Ramos (cell line): ENCODE data around the gene JADE2.

Source experiments
- in situ Hi-C: fragments of 300-500 bp; cut with MboI; formaldehyde crosslinking; loops from one replicate; pipeline ENCODE4 v1.14.3; 2022; ENCODE audit warnings: low sequenced_read_pairs; ENCODE audit not compliant: unreplicated experiment

The JADE2 gene

DNA sequence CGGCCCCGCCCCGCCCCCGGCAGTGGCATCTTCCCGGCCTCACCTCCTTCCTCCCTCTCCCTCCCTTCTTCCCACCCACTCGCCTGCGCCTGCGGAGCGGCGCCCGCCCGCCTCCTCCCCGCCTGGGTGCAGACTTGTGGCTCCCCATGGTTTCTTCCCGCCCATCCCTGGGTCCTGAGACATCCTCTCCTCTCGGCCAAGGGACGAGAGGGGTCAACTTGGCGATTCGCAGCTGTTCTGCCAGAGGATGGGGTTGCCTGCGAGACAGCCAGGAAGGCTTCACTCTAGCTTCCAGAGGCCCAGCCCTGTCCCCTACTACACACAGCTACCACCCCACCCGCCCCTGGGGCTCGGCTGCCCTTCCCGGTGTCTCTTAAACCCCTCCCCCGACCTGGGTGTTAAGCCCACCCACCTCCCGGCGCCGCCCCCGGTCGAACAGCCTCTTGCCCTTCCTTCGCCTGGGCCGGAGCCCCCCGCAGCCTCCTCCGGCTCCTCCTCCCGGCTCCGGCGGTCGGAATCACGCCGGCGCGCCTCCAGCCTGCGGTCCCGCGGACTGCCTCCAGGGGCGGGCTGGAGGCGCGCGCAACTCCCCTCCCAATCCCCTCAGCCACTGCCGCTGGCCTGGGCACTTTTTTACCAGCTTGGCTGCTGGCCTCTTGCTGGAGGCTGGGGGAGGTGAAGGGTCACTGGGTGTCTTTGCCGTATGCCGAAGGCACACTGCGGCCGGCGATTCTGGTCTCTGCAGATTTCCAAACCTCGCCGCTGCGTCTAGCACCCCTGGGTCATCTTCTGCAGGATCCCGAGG lies 1.9 kb downstream of the JADE2 start:
- in situ Hi-C loops: no loop called here

DNA sequence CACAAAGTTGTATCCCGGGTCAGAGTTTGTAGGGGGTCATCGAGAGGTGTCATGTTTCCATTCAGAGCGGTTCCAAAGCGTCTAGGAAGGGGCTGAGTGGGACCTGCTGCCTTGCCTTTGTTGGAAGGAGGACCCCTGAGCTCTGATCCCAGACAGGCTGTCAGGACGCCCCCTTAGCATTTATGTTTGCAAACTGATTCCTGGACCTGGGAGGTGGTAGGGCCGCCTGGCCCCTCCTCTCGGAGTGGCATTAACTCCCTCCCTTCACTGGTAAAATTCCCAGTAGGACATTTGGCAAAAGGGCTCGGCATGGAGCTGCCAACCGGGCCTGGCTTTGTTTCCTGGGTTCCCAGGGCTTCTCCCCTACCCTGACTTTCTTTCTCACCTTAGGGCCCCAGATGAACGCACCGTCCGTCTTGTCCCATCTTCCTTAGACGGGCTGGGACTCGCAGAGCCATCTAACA lies 2.5 kb downstream of the JADE2 start:
- in situ Hi-C loops: no loop called here

DNA sequence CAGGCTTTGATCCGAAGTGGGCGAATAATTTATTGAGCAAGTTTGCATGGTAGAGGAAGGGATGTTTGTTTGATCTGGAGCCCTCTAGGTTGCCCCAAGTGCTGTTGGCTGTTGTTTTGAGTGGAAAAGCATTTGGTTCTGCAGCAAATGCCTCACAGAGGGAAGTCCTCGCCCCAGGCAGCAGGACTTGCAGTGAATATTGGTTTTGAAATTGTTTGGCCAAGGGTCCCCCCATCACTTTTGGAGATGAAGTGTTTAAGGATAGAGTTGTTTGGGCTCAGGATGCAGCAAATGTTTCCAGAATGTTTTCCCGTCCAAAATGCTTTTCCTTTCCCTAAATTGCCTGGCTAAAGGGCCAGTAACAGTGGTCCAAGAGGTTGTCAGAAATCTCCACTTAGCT lies 3.1 kb downstream of the JADE2 start:
- in situ Hi-C loops: no loop called here

- in situ Hi-C loops: no loop called here
Observed at GRCh38 chr5:134529460-134529859, 4.0 kb downstream of the JADE2 start.

DNA sequence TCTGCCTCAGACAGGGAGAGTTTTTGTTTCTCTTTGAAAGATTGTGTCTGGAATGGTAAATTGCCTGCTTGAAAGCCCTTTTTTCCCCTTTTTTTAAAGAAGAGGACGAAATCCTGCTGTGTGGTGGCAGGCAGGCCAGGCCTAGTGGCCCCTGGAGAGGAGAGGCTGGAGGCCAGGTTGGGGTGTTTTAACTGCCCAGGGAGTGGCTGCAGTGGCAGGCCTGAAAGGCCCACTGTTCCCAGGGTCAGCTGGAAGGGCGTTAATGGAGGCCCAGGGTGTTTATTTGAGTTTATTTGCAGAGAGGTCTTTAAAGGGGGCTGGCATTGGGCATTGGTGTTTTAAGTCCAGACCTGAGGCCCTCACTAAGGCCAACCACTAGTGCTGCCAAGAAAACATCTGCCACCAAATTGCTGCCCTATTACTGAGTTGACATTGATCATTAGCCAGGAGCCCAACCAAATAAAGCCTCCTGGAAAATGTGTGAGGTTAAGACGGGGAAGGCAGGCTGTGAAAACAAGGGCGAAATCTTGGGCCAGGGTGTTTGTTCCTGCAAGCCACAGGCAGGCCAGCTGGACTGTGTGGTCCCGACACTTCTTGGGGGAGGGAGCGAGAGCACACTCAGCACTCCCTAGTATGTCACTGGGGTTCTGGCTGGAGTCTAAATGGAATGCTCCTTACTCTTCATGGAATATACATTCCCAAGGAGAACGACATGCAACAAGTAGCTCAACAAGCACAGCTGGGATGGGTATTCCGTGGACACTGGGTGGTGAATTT lies 5.0 kb downstream of the JADE2 start:
- in situ Hi-C loops: no loop called here

DNA sequence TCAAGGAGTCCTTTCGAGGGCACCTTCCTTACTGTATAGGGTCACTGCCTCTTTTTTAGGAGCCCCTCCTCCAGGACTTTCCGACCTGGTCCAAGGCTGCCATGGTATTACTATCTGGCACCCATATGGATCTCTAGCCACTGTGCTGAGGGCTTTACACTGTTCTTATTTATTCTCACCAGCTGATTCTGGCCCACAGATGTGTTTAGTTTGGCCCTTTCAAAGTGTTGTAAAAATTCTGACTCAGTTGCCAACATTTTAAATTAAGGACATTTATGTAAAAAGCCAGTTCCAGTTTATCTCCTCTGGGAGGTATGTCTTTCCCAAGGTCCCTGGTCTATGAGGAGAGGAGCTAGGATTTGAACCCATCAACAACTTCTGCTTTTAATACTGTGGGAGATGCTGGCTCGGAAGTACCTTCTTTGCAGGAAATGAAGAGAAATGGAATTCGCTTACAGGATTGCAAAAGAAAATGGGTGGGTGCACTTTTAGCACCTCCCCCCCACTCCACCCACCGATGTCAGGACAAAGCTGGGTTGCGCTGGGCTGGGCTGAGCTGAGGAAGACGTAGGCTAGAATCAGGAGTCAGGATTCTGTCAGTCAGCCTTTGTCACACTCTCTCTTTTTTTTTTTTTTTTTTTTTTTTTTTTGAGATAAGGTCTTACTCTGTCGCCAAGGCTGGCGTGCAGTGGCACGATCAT lies 7.8 kb downstream of the JADE2 start:
- in situ Hi-C loops: no loop called here

- in situ Hi-C loops: no loop called here
Observed at GRCh38 chr5:134534058-134534725, 8.7 kb downstream of the JADE2 start.

DNA sequence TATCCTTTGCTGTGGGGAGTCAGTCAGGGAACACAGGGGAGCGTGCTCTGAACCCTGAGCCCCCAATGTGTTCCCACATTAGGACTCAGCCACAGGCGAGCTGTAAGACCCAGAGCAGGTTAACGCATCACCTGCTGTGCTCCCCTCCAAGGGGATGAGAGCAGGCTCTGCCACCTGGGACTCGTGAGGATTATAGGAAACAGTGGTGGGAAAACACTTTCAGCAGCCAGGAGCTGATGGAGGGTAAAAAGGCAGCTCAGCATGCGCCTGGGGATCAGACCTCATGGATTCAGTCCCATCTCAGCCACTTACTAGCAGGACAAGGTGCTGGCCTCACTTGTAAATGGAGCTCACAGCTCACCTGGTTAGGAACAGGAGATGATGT lies 9.2 kb downstream of the JADE2 start:
- in situ Hi-C loops: no loop called here

GRCh38 chr5:134536876-134537275 lies 11.4 kb downstream of the JADE2 start:
- in situ Hi-C loops: no loop called here

DNA sequence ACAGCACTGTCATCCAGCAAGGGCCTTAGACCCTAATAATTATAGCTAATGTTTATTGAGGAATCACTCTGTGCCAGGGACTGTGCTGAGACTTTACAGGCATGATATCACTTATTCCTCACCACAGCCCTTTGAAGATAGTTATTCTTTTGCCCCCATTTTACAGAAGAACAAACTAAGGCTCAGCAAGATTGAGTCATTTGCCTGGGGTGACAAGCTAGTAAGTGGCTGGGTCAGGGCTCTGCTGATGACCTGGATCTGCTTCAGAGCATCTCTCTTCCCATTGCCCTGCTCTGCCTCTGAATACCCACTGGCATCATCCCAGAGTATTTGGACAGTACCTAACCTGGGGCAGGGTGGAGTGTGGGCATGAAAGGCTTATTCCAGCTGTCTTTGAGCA lies 11.8 kb downstream of the JADE2 start:
- in situ Hi-C loops: no loop called here

DNA sequence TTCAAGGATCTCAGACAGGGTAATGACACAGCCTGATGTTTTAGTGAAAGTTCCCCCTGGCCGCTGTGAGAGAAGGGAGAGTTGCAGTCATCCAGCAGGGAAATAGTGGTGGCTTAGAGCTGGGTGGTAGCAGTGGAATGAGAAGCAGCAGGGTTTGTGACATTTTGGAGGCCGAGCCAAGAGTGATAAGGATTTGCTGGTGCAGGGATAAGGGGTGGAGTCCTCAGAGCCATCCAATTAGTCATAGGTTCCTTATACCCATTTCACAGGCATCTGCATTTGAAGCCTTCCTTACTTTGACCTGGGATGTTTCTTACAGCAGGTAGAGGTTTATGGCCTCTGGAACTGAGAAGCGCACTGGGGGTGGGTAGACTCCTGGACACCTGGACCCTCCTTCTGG lies 12.8 kb downstream of the JADE2 start:
- in situ Hi-C loops: no loop called here

GRCh38 chr5:134539732-134540131 lies 14.3 kb downstream of the JADE2 start:
- in situ Hi-C loops: no loop called here

DNA sequence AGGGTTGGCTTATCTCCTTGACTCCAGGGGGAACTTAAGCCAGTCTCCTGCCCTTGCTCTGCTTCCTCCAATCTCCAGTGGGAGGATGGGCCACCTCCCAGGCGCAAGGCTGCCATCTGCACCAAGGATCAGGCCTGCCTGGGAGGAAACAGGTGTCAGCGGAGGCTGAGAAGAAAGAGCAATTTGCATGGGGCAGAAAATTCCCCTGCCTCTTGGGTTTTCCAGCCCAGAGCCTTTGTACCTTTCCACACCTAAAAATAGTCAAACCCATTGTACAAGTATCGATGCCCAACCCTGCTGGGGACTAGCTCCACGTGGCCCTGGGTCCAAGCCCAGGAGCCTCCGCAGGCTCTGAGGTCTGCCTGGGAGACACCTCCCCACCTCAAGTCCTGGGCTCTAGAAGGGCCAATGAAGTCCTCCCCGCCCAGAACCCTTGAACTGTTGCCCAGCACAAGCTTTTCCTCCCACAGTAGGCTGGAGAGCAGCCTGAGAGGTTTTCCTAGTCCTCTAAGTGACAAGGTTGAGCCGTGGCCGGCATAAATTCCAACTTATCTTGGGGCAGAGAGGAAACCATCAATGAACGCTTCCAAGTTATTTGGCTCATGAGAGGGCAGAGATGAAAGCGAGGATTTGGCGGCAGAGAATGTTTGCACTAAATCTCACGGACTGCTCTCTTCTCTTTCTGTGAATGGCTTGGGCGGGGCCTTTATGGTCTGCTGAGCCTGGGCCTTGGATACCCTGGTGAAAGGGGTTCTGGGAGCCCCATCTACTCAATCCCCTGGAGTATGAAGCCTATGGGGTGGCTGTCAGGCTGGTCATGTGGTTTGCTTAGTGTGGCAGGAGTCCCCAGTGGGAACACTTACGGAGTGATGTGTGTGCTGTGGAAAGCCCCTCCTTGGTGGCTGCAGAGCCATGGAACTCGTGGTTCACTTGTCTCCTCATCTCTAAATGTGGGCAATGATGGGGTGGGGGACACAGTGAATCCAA lies 15.6 kb downstream of the JADE2 start:
- in situ Hi-C loops: no loop called here

DNA sequence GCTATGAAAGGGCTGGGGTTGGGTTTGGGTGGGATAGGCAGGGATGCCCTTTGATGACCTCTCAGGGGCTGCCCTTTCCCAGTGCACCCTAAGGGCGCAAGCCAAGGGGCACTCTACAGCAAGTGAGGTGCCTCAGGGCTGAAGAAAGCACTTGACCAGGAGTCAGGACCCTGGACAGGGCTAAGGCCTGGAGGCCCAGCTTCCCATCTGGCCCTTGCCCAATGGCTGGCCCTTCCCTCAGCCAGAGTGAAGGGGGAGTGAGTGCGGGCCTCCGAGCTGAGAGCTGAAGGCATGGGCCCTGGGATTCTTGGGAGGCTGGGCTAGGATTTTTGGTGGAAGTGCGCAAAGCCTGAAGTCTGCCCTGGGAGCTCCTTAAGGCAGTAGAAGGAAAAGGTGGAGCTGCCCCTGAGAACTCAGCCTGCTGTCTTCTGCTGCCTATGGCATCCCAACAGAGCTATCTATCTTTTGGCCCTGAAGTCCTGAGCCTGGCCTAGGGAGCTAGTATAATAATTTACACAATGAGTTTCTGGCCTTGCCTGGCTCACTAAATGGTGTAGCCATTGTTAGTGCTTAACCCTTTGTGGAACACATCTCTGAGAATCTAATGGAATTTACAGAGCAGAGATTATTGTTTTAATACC lies 16.4 kb downstream of the JADE2 start:
- in situ Hi-C loops: no loop called here

DNA sequence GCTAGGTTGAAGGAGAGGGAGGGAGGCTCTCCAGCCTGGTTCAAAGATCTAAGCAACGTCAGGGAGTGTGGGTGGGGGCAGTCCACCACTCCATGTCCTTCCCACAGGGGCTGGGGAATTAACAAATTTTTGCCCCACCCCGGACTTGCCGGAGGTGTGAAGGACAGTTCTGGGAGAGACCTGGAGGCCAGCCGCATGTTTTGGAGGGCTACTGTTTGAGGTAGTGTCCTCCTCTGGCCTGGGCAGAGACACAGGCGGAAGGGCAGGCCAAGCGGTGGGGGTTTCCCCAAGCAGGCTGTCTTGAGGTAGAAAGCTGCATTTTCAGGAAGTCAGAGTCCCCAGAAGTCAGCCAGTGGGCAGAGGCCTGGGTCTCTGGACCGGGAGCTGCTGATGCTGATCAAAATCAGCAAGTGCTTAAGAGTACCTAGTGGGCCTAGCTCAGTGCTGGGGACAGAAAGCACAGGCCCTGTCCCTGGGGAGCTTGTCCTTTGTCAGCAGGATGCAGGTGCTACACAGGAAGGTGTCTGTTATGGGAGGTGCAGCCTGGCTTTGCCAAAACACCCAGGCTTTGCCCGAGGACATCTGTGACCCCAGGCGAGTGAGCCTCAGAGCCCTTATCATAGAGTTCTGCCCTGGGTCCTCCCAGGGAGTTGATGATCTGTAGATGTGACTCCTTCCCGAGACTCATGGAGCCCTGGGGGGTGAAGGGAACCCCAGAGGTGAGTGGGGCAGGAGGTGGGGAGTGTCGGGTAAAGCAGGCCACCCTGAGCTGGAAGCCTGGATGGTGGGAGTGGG lies 18.5 kb downstream of the JADE2 start:
- in situ Hi-C loops: no loop called here

DNA sequence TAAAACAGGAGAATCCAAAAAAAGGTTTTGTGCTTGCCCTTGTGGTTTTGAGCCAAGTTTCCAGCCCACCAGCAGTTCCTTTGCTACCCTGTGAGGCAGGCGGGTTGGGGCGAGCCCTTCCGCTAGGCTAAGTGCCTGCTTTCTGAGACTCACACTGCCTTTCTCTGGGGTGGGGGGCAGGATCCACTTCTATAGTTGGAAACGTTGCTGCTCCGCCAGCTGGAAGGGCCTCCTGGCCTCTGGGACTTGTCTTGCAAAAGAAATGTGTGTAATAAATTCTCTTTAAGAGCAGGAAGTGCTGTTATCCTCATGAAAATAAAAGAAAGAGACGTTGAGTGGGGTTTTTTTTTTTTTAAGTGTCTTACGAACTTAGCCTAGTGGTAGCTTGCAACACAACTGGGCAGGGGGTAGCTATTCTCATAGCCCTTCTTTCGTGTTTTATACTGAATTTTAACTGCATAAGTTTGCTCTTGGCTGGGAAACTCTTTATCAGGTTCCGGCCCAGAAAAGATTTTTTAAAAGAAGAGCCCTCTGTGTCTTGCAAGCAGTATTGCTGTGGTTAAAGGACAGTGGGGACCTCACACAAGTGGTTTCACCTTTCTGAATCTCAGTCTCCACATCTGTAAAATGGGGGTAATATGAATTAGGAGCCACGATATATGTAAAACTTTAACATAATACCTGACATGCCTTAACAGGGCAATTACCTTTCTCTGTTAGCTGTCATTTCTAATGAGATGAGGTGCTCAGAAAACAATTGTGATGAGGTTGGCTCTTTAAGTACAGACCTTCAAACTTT lies 19.8 kb downstream of the JADE2 start:
- in situ Hi-C loops: no loop called here

- in situ Hi-C loops: no loop called here
Observed at GRCh38 chr5:134547066-134547465, 21.6 kb downstream of the JADE2 start.
